Fibroblast of mammary gland (primary cell): Measurements from ENCODE around the gene GPAT3.
A peak's percentile ranks its signal among the peaks of the same experiment; 100 is the strongest.

Experiments
- DNase-seq: peaks from one replicate; pipeline ENCODE4 v3.0.0-alpha.2; 2010; ENCODE audit warnings: low read depth
- H3K4me3 ChIP-seq: 2 replicates; pipeline ENCODE4 v1.5.1; 2011; ENCODE audit warnings: low read depth, mild to moderate bottlenecking, low read length, moderate library complexity; ENCODE audit not compliant: control insufficient read depth
- TF ChIP-seq, protein P1 (sequence below): conservative IDR thresholded peaks from 2 replicates; pipeline ENCODE4 v1.5.1; 2011; ENCODE audit warnings: low read depth, low read length, inconsistent platforms; ENCODE audit not compliant: control insufficient read depth, insufficient read depth

GPAT3 gene

DNA sequence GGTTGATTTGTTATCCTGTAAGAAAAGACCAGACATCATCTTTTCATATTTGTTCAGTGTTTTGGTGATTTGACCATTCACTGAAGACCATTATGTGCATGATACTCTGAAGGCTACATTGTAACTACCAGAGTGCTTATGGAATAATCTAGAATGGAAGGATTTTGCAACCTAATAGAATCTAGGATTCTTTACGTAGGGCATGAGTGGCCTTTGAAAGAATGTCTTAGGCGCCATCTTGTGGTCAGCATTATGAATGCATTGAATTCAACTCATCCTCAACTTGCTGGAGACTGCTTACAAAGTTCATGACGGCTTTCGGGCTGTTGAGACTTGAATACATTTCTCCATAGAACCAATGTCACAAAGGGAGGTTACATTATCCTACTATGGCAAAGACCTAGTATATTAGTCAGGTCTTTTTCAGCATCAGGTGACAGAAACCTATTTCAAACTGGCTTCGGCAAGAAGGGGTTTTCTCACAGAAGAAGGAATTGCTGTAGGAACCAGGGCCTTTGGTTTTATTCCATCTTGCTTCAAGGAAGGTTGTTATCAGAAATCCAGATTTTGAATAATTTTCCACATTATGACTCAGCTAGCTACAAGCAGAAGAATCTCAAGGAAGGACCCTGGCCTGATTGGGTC, 104.1 kb downstream of the GPAT3 start:
- H3K4me3 ChIP-seq = no peak overlapping the region
- peak; percentile 81 for DNase-seq
- TF ChIP-seq, protein P1, sequence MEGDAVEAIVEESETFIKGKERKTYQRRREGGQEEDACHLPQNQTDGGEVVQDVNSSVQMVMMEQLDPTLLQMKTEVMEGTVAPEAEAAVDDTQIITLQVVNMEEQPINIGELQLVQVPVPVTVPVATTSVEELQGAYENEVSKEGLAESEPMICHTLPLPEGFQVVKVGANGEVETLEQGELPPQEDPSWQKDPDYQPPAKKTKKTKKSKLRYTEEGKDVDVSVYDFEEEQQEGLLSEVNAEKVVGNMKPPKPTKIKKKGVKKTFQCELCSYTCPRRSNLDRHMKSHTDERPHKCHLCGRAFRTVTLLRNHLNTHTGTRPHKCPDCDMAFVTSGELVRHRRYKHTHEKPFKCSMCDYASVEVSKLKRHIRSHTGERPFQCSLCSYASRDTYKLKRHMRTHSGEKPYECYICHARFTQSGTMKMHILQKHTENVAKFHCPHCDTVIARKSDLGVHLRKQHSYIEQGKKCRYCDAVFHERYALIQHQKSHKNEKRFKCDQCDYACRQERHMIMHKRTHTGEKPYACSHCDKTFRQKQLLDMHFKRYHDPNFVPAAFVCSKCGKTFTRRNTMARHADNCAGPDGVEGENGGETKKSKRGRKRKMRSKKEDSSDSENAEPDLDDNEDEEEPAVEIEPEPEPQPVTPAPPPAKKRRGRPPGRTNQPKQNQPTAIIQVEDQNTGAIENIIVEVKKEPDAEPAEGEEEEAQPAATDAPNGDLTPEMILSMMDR = peak; percentile 76

DNA sequence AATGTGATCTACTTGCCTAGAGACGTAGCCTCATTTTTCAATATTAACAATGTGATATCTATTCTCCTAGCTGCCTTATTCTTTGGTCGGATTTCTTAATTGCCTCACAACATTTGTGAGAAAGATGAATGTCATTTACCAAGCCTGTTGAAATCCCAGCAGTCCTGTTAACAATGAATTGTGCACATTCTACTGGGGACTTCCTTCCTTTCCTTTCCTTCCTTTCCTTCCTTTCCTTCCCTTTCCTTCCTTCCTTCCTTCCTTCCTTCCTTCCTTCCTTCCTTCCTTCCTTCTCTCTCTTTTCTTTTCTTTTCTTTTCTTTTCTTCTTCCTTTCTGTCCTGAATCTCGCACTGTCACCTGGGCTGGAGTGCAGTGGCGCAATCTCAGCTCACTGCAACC, 107.1 kb downstream of the GPAT3 start:
- DNase-seq = no peak
- H3K4me3 ChIP-seq = no peak overlapping the region
- TF ChIP-seq, protein P1 = no peak

DNA sequence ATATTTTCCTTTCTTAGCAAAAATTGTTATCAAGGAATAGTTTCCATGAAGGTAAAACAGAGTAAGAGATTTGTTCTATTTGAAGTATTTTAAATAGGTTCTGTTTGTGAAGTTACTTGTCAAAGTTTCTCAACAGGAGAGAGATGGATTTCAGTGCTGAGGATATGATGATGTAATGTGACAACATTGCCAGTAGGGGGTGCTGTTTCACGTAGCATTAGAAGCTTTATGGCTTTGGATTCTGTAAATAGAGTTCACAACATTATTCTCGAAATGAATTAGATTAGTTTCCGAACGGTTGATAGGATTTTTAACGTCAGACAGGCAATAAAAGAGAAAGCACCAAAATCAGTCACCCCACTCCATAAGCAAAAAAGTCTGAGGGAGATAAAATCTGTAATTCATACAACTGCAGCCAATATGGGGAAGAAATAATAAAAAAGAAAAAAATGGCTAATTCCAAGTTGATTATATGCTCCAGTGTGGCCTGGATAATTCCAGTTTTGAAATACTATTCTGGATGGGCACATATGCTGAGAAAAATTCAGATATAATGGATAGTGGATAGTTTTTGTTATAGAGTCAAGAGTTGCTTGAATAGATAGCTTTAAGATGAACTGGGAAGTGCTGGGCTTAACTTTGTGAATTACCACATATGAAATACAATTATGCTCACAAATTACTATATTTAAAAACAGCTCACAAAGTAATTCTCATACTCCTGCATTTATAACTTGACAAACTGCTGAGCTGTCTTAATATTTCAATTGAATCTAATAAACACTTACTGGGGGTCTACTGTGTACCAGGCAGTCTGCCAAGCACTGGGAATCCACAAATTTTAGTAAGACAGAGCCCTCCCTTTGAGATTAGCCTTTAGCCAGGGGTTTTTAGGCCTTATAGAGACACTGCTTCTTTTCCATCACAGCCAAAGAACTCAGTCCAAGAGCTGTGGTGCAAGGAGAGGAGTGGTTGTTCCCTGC, 109.1 kb downstream of the GPAT3 start:
- DNase-seq = peak; percentile 74
- TF ChIP-seq, protein P1 = peak; percentile 81

DNA sequence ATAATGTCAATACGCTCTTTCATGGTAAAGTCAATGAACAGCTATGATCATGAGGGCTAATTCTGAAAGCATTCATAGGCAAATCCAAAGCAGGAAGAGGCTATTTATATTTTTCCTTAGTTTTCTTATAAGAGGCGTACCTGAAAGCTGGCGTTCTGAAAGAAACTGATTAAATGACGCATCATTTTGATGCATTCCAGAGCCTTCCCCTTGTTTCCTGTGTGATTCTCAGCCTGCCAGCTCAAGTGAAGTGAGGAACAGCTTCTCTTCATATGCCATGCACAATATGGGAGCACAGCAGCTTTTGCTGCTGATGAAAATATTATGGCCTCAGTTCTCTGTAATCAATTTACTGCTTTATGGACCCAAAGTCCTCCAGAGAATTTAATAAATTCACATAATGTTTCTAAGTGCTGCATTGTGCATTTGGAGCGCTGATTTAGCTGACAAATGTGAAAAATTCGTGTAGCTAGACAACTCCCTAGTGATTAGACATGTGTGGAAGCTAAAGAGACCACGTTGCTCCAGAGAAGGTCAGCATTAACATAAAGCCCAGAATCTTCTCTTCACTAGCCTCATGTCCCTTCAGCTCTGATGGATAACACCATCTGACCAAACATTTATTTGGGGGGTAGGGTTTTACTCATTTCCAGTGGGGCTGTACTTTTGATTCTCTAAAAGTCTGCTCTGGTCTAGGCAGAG, 110.8 kb downstream of the GPAT3 start:
- no peak overlapping the region for H3K4me3 ChIP-seq
- TF ChIP-seq, protein P1 = no peak
- no peak for DNase-seq

More for the DNA sequence above, 109.1 kb downstream of the GPAT3 start:
- no peak overlapping the region for H3K4me3 ChIP-seq

DNA sequence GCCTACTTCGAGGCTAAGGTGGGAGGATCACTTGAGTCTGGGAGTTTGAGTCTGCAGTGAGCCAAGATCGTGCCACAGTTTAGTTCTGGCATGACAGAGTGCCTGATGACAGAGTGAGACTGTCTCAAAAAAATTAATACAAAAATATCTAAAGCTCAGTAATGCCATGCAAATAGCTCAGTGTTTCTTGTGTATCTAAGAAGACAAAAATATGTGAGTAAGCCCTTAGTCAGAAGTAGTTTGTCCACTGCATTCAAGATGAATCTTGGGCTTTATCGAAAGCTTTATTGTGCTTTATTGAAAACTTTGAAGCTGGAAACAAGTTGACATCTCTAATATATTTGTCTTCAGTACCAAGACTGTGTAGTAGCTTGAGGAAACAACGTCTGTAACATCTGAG, 115.9 kb downstream of the GPAT3 start:
- H3K4me3 ChIP-seq = no peak overlapping the region
- no peak for DNase-seq
- TF ChIP-seq, protein P1 = no peak
